Endodermal cell (in vitro differentiated cells): ENCODE data around the gene OR6B1. TPM values are rescaled to one million over a fixed set of nuclear protein-coding genes. Genes with fewer than 3 reads are reported as not detected.
"Not testable (repeated sequence)": the region's sequence is repeated elsewhere in the genome, so short reads cannot be mapped to it uniquely, and the experiment has no call there.

Experiments
- DNase-seq: peaks from one replicate; pipeline ENCODE4 v3.0.0-alpha.2; 2017
- H3K27ac ChIP-seq: 2 replicates; pipeline ENCODE4 v1.5.1; 2013; ENCODE audit warnings: mild to moderate bottlenecking, low read depth, low read length, moderate library complexity
- H3K27me3 ChIP-seq: 2 replicates; pipeline ENCODE4 v1.6.1; 2013; ENCODE audit warnings: mild to moderate bottlenecking, low read length, moderate library complexity; ENCODE audit not compliant: insufficient read depth, control insufficient read depth, poor library complexity, severe bottlenecking
- H3K36me3 ChIP-seq: 2 replicates; pipeline ENCODE4 v1.7.0; 2013; ENCODE audit warnings: mild to moderate bottlenecking, low read length, moderate library complexity; ENCODE audit not compliant: control insufficient read depth, insufficient read depth
- H3K4me1 ChIP-seq: one replicate; pipeline ENCODE4 v1.7.0; 2013; ENCODE audit warnings: low read length; ENCODE audit not compliant: control insufficient read depth, insufficient read depth
- H3K4me3 ChIP-seq: 2 replicates; pipeline ENCODE4 v1.5.1; 2013; ENCODE audit warnings: mild to moderate bottlenecking, low read length, moderate library complexity
- H3K9ac ChIP-seq: 2 replicates; pipeline ENCODE4 v1.6.1; 2013; ENCODE audit warnings: mild to moderate bottlenecking, low read length, moderate library complexity; ENCODE audit not compliant: poor library complexity, severe bottlenecking; ENCODE audit errors: extremely low read depth
- H3K9me3 ChIP-seq: 2 replicates; pipeline ENCODE4 v1.6.1; 2013; ENCODE audit warnings: mild to moderate bottlenecking, low read length, moderate library complexity; ENCODE audit not compliant: control insufficient read depth
- H3K27ac Mint-ChIP-seq: 2 replicates; pipeline ENCODE4 v1.8.0; 2020; ENCODE audit warnings: mixed read lengths
- H3K27me3 Mint-ChIP-seq: 2 replicates; pipeline ENCODE4 v1.8.0; 2021; ENCODE audit warnings: mild to moderate bottlenecking, mixed read lengths; ENCODE audit not compliant: insufficient read depth
- H3K36me3 Mint-ChIP-seq: 2 replicates; pipeline ENCODE4 v1.8.0; 2020; ENCODE audit warnings: low read depth, mixed read lengths
- H3K4me1 Mint-ChIP-seq: 2 replicates; pipeline ENCODE4 v1.8.0; 2020; ENCODE audit warnings: mixed read lengths
- H3K4me3 Mint-ChIP-seq: 2 replicates; pipeline ENCODE4 v1.8.0; 2020; ENCODE audit warnings: mild to moderate bottlenecking, moderate library complexity, mixed read lengths
- H3K9me3 Mint-ChIP-seq: 2 replicates; pipeline ENCODE4 v1.8.0; 2020; ENCODE audit warnings: mild to moderate bottlenecking, mixed read lengths
- CTCF ChIP-seq: fragments of 200-600 bp; sonication (generic); conservative IDR thresholded peaks from 2 replicates; pipeline ENCODE4 v1.5.0; 2021; ENCODE audit warnings: antibody characterized with exemption, mild to moderate bottlenecking
- WGBS, 2 experiments: methylation state at CpG; one replicate each; pipeline versions ENCODE4 v1.1.5 to v1.1.7; 2013; ENCODE audit warnings: missing lambda C conversion rate in 2 of 2, mixed read lengths in 1 of 2; ENCODE audit not compliant: insufficient coverage in 1 of 2, insufficient read length in 1 of 2; 5-methylcytosine and 5-hydroxymethylcytosine counted together
- total RNA-seq, 2 donors: library from RNA; stranded (reverse); fragmentation: NEBNext Ultra II Directional in 1 of 2; extraction: Animal tissue kit (Norgen Biotek cat#: 25700) in 1 of 2; gene quantifications; 2 replicates in 1 of 2; 3 replicates in 1 of 2; pipeline ENCODE4 v1.2.1, GENCODE V29; 2021

Gene OR6B1
- total RNA-seq, 2 donors from 2014 or later: not detected

- H3K36me3 ChIP-seq: no peaks in the 10 kb centered on the region
- Mint-ChIP-seq H3K36me3 (no peaks in the 10 kb centered on the region), H3K9me3 (peaks cover 40% of the 10 kb centered on the region), H3K27ac (no peak overlapping the region), H3K27me3 (peaks cover 2% of the 10 kb centered on the region), H3K4me3 (no peak overlapping the region), H3K4me1 (no peaks in the 10 kb centered on the region)
- no peak for TF ChIP-seq CTCF
- DNase-seq: no peak
- H3K4me3 ChIP-seq: peak overlapping the region; percentile 33
- no peaks in the 10 kb centered on the region for H3K27me3 ChIP-seq
- H3K4me1 ChIP-seq: no peaks in the 10 kb centered on the region
- H3K27ac ChIP-seq: no peak overlapping the region
- WGBS, 2 experiments: 86 to 92% methylated on average over 1 to 2 of the region's 2 CpGs
- H3K9me3 ChIP-seq: peaks cover 25% of the 10 kb centered on the region
- no peak overlapping the region for H3K9ac ChIP-seq
These were observed 9.2 kb downstream of the OR6B1 start for GRCh38 chr7:144009361-144009760.

GRCh38 chr7:144010061-144010460, 9.9 kb downstream of the OR6B1 start:
- peaks cover 40% of the 10 kb centered on the region for H3K9me3 Mint-ChIP-seq
- not testable (repeated sequence) for H3K36me3 ChIP-seq, H3K4me1 Mint-ChIP-seq, DNase-seq, H3K4me3 Mint-ChIP-seq, H3K27ac ChIP-seq, H3K27me3 Mint-ChIP-seq, H3K4me3 ChIP-seq, H3K27me3 ChIP-seq, H3K4me1 ChIP-seq, H3K27ac Mint-ChIP-seq, H3K36me3 Mint-ChIP-seq, H3K9ac ChIP-seq
- peaks cover 25% of the 10 kb centered on the region for H3K9me3 ChIP-seq

- H3K27me3 ChIP-seq, H3K4me1 ChIP-seq, DNase-seq, H3K4me1 Mint-ChIP-seq, H3K36me3 ChIP-seq, H3K9ac ChIP-seq, H3K4me3 ChIP-seq, H3K36me3 Mint-ChIP-seq, H3K27ac ChIP-seq, H3K27ac Mint-ChIP-seq, H3K4me3 Mint-ChIP-seq, H3K27me3 Mint-ChIP-seq: not testable (repeated sequence)
- H3K9me3 ChIP-seq: peaks cover 25% of the 10 kb centered on the region
- peaks cover 40% of the 10 kb centered on the region for H3K9me3 Mint-ChIP-seq
- 84 to 100% methylated on average over 1 of the region's 1 CpG for WGBS, 2 experiments
These were observed 10.7 kb downstream of the OR6B1 start for GRCh38 chr7:144010821-144011220.

GRCh38 chr7:144011458-144012230, 11.5 kb downstream of the OR6B1 start:
- H3K27ac ChIP-seq: no peak overlapping the region
- peaks cover 25% of the 10 kb centered on the region for H3K9me3 ChIP-seq
- no peaks in the 10 kb centered on the region for H3K4me1 ChIP-seq
- Mint-ChIP-seq H3K9me3 (peaks cover 40% of the 10 kb centered on the region), H3K4me3 (no peak overlapping the region), H3K27me3 (peaks cover 2% of the 10 kb centered on the region), H3K27ac (no peak overlapping the region), H3K4me1 (no peaks in the 10 kb centered on the region), H3K36me3 (no peaks in the 10 kb centered on the region)
- no peak for TF ChIP-seq CTCF
- no peak overlapping the region for H3K9ac ChIP-seq
- WGBS, 2 experiments: 68 to 83% methylated on average over 4 to 5 of the region's 5 CpGs
- H3K36me3 ChIP-seq: no peaks in the 10 kb centered on the region
- DNase-seq: no peak
- H3K4me3 ChIP-seq: no peak overlapping the region
- H3K27me3 ChIP-seq: no peaks in the 10 kb centered on the region
